ENCODE data around the gene MIS12.
A peak's percentile ranks its signal among the peaks of the same experiment; 100 is the strongest.

MIS12 gene, protein sequence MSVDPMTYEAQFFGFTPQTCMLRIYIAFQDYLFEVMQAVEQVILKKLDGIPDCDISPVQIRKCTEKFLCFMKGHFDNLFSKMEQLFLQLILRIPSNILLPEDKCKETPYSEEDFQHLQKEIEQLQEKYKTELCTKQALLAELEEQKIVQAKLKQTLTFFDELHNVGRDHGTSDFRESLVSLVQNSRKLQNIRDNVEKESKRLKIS

DNA sequence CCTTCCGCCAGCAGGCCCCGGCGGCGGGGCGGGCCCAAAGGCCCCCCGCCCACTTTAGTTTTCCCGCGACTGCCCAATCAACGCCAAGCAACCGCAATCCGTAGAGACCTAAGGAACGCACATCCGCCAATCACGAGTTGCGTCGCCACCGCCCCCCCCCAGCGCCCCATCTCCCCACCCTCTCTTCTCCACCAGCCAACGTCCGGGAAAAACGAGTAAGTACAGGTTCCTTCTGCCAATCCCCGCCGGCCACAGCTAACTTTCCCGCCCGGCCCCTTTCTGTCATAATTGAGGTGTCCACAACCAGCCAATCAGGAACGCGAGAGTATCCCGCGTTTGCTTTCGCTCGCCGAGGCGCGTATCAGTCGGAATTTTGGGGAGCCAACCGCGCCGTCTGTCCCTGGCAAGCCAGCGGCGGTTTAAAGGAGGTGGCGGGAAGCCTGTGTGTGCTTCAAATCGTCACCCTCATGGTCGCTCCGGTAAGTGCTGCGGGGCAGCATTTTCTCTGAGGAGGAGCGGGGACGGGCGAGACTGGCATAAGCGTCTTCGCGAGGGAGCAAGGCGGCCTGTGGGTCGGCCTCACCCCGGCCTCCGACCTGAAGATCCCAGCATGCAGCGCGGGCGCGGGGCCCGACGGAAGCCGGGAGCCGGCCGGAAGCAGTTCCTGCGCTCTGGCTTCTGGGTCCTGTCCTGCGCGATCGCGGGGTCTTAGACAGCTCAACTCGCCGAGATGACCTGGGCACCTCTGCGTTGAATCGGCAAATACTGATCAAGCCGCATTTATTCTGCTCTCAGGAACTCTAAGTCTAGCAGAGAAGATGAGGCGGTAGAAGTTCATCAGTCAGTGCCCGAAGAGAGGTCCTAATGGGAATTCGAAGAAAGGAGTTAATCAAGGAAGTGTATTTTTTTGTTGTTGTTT lies at the start of gene MIS12:
Gene MIS12 (plus strand): TSS at position 361 of the 919 bp plus-strand sequence. CDS start 2,297 bp downstream, outside the sequence.
- DNase-seq: peak; percentile 99

DNA sequence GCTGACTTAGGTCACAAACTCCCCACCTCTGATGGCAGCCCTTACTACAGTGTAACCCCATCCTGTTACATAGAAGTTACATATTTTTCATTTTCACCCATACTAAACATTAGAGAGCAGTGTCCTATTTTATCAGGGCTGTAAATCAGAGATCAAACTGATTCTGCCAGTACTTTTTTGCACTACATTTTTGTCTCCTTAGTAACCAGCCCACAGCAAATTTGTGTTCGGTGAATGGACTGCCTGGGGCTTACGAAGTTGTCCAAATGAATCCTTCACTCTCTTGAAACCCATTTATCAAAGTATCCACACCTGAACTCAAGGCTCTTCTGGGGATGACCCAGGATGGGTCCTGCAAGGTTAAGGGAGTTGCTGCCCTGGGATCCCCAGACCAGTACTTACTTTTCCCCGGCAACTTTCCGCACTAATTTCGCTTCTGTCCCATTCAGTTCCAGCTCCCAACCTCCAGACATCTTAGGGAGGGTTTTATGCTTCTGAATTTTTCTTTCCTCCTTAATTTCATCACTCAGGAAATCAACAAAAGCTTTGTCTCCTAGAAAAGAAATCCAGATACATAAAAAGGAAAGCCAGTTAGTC lies 48.5 kb upstream of the MIS12 start:
- DNase-seq: no peak

DNA sequence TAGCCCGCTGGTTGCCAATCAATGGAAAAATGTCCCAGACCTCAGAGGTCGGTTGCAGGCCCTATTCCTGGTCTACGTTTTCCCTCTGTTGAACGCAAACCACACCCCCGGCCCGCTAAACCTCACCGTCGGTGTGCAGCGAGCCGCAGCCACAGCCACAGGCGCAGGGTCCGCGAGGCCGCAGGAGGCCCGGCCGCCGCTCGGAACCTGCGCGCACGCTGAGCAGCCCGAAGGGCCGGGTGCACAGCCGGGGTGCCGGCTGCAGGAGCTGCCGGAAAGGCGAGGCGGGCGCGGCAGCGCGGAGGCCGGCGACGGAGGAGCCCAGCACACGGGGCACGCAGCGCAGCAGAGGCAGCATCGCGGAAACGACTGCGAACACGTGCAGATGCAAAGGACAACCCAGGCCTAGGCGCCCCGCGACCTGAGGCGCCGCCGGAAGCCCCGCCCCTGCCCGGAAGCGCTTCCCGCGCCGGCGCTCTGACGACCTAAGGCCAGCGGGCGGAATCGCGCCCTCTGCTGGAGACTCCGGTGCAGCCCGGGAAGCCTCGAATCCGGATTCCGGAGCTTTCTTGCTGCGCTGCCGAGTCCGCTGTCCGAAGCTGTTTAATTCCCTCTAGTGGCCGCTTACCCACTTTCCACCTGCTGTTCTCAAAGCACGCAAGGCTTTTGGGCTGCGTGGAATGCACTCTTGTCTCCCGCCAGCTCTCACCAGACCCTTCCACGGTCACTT lies 47.5 kb upstream of the MIS12 start, which contains the start of gene C1QBP:
Gene C1QBP (minus strand): TSS at position 440 of the 730 bp plus-strand sequence. CDS start 82 bp downstream, at position 358.
- DNase-seq: peak; percentile 82

DNA sequence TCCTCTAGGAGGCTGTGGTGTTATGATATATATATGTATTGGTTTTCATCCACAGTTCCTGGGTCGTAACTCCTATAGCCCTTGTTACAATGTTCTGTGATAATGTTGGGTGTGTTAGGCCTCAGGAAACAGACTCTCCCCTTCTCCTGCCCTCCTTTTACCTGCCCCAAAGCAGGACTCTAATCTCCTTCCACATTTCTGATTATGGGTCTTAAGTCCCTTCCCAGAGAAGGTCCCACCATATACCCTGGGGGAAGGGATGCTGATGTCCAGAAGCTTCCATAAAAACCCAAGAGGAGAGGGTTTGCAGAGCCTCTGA lies 47.0 kb upstream of the MIS12 start:
- DNase-seq: no peak

DNA sequence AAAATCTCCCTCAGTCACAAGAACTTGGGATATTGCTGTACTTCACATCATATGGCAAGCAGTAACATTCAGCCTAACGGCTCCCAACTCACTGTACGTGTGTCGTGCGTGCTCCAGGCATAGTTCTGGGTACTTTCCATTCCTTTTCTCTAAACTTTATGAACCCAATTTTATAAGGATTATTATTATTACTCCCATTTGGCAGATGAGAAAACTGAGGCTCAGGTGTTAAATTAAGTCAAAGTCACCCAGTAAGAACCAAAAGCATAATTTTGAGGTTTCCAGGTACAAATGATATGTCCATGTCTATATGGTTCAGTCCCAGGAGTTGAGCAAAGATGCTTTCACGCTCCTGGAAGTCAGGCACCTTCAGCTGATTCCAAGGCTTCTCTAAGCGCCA lies 42.6 kb upstream of the MIS12 start:
- no peak for DNase-seq

DNA sequence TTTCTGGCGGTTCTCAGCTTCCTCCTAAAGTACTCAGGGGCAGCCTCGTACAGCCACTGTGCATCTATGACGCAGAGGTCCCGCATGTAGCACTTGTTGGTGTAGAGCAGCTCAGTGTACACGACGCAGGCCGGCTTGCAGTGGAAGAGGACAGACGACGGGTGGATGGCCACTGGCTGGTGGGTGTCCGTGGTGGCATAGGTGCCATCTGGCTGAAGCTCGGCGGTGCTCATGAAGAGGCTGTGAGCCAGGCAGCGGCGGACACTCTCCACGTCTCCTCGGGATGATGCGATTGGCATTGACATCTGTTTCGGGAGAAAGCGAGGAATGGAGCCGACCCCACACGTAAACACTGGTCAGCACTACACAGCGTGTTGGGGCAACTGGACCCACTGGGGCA lies 42.2 kb upstream of the MIS12 start:
- DNase-seq: no peak

DNA sequence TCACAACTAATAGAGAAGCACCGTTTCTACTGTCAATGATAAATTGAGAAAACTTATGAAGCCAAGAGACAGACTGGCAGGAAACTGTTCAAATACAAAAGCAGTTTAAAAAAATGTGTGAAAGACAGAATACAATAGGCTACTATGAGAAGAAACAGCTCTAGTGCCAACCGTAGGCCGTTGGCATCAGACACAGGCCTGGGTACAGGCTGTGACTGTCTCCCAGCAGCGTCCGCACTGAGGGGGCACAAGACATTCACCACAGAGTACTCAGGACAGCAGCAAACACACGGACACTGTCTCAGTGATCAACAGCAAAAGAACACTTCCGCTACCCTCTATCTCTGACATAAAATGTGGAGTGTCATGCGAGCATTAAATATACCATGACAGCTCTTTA lies 39.6 kb upstream of the MIS12 start:
- no peak for DNase-seq

DNA sequence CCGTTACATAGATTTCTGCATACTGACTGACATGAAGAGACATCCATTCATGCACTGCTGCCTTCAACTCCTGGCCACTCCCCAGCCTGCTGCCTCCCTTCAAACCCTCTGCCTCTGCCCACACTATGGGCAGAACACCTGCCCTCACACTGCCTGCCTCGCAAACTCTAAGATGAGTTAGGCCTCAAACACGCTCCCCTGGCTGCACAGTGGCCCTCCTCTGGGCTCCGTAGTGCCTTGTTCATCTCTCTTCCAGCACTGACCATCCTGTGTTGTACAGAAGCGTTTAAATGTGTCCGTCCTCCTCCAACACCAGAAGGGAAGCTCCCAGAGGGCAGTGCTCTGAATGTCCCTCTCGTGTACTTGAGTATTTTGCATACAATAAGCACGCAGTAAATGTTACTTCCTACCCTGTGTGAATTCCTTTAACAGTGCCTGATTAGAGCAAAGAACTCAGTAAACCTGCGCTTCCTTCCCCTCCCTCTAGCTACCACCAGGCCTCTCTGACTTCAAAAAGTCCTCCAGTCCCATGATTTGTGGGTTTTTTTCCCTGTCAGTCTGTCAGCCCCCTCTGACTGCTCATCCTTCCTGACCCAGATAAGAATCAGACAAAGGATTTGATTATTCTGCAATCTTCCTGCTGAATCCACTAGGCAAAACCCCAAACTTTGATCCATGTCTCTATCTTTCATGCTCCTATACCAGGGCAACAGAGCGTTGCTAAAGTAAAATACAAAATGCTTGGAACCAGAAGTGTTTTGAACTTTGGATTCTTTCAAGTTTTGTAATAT lies 21.5 kb upstream of the MIS12 start:
- DNase-seq: no peak

DNA sequence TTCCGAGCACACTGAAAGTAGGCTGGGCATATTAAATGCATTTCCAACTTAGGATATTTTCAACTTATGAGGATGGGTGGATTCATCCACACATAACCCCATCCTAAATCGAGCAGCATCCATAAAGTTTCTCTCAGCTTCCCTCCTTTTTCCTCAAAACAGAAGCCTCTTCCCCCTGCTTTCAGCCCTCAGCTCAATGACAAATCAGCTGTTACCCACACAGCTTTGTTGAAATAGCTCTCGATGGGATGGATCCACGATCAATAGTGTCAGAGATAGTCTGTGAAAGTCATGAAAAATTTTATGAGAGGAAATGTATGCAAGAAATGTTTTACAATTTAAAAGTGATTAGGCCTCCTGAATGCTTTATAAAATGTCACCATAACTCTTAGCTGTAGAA lies 20.1 kb upstream of the MIS12 start:
- no peak for DNase-seq

DNA sequence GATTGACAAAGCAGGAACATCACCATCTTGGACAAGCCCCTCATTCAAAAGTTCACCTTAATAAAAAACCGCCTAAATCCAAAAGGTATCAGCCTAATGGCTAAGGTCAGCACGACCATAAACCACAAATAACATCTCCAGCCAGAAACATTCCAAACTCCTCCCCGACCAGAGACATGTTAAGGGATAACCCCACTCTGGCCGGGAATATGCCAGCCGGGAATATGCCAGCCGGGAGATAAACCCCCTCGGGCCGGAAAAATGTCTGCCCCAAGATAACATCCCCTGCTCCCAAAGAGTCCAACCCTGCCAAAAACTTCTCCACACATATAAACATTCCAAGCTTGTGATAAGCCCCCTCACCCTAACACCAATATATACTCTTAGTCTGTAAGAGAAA lies 18.9 kb upstream of the MIS12 start:
- DNase-seq: no peak

DNA sequence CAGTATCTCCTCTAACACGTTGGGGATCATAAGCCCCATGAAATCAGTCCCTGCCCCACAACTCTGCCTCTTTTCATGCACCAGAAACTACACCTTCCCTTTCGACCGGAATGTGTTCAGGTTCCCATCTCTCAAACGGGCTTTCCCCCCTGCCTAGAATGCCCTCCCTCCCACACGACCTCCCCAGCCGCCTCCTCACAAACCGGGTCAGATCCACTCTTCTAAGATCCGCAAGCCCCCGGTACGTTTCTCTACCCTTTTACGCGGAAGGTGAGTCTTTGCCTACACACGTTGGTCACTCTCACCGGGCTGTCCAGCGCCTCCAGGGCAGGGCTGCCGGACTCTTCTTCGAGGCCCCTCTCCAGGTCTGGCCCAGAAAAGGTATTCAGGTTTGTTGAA lies 18.3 kb upstream of the MIS12 start:
- DNase-seq: no peak

DNA sequence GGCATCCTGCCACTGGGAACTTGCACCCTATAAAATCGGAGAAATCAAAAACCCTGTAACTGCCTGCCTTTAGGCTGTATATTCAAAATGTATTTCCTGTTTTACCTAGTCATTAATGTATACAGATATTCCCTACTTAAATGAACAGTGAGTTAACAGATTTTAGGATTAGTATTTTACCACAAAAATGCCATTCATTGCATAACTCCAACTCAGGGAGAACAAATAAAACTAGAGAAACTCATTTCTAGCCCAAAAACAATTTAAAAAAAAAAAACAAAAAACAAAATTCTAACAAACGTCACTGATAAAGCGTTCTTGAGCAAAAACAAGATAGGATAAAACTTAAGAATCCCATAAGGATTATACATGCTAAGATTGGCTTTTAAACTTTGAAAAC lies 13.9 kb upstream of the MIS12 start:
- DNase-seq: no peak

DNA sequence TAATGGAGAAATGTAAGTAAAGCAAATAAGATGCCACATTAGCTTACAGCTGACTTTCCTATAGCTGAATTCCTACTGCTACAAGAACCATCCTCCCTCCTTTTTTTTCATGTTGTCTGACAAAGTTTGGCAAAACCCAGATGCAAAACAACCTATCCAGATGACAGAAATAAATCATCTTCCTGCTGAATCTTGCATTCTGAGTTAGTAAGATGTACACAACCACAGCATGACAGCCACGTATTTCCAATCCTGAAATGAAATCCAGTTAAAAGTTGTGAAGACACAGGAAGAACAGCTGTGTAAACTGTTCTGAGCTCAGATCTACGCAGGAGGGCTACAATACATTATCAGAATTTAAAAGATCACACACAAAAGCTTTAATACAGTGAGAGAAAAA lies 12.5 kb upstream of the MIS12 start:
- no peak for DNase-seq

DNA sequence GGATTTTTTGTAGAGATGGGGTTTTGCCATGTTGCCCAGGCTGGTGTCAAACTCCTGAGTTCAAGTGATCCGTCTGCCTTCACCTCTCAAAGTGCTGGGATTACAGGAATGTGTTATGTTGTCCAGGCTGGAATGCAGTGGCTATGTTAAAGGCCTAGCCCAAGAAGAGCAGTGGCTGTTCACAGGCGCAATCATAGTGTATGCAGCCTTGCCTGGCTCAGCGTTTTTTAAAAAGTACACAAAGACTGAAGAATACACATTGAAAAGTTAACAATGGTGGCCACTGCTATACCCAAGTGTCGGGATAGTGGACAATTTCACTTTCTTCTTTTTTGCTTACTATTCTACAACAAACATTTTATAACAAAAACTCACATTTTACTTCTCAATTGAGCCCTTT lies 7.4 kb upstream of the MIS12 start:
- DNase-seq: no peak

DNA sequence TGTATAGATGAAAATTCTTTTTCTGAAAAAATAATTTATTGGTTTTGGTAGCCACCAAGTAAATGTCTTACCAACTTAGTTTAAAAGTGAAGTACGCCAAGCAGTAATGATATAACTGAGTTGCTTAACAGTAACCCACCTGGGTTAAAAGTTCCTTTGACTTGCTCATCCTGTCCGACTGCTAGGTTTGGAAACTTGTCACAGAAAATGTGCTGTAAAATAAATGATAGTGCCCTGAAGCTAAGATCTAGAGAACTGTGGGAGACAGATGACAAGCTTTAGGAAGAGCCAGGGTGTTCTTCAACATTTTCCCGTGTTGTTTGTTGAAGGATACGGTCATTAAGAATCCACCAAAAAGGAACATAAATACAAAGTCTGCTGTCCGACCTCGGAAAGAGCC lies 5.4 kb upstream of the MIS12 start:
- no peak for DNase-seq

DNA sequence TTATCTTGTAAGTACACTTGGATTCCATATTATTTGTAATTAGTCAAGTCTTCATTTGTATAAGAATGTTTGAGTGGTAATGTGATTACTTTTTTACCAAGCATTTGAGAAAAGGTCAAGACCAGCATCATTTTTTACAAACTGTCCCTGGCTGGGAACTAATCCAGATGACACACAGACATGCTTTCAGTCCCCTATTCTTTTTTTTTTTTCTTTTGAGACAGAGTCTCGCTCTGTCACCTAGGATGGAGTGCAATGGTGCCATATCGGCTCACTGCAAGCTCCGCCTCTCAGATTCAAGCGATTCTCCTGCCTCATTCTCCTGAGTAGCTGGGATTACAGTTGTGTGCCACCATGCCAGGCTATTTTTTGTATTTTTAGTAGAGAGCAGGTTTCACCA lies 4.9 kb upstream of the MIS12 start:
- no peak for DNase-seq

DNA sequence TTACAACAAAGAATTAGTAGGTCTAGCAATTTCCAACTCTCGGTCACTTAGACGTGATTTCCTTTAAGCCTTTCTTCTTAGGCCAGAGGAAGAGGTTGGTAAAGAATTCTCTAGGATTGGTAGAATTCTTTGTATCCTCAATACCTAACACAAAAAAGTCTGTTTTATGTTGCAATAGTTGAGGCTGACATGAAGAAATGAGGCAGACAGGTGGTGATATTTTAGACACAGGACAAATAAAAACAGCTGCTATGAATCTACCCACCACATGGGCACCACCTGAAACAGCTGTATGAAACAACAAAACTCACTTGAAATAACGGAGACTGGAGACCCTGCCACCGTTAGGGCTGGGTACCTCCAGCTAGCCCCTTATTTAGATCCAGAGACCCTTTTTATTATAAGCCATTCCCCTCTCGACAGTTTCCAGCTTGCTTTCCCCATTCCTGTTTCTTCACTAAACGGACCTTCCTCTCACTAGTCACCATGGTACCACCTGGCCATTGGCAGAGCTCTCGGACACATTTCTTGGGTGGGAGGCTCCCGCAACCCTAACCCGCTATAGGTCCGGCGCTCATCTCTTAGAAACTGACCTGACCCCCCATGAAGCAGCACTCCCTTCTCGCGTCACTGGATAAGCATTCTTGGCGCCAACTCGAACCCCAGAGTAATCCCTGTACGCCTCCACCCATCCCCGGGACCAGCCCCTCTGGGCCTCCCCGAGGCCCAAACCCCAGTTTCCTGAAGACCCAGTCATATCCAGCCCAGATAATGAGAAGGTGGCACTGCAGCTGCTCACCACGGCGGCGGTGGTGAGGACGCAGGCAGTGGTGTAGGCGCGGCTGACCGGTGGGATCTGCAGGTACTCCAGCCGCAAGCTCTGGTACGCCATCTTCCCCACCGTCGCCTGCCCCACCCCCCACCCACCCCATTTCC lies 828 bp upstream of the MIS12 start, which contains the start of gene DERL2:
Gene DERL2 (minus strand): TSS at position 909 of the 936 bp plus-strand sequence. CDS start 17 bp downstream, at position 892.
- no peak for DNase-seq

DNA sequence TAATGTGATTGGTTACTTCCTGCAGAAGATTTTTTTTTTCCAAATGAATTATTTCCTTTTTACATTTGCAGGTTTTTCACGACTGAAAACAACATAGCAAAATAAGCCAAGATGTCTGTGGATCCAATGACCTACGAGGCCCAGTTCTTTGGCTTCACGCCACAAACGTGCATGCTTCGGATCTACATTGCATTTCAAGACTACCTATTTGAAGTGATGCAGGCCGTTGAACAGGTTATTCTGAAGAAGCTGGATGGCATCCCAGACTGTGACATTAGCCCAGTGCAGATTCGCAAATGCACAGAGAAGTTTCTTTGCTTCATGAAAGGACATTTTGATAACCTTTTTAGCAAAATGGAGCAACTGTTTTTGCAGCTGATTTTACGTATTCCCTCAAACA lies 2.4 kb downstream of the MIS12 start:
- no peak for DNase-seq

DNA sequence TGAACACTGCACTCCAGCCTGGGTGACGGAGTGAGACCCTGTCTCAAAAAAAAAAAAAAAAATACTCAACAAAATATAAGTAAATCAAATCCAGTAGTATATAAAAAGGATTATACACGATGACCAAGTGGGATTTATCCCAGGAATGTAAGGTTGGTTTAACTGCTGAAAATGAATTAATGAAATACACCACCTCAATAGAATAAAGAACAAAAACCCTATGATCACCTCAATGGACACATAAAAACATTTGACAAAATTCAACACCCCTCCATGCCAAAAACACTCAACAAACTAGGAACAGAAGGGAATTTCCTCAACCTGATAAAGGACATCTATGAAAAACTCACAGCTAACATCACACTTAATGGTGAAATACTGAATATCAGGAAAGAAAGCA lies 6.6 kb downstream of the MIS12 start:
- no peak for DNase-seq

DNA sequence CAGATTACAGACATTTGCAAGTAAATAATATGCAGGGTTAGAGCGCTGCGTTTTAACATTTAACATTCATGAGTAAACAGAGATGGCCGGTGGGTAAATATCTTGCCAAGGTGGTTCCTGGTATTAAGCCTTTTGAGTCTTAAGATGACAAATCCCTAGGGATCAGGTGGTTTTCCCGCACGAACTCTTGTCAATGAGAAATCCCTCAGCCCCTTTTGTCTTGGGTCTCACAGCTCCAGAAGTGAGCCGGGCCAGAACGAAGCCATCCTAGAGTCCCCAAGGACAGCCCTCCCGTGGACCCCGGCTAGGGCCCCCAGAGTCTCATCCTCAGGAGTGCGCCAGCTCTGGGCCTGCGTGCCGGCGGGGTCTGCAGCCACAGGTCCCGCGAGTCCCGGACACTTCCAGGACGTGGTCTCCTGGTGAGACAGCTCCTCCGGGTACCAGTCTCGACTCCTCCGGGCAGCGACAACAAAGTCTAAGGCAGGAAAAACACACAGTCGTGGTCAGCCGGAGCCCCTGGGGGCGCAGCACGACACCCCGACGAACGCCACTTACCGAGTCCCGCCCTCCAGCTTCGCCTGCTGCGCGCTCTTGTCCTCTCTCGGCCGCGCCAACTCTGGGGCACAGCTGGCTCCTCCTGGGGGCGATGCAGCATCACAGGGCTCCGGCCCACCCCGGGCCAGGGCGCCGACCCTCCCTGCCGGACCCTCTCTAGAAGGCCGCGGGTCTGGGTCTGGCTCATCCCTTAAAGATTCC lies 13.3 kb downstream of the MIS12 start:
- DNase-seq: no peak

DNA sequence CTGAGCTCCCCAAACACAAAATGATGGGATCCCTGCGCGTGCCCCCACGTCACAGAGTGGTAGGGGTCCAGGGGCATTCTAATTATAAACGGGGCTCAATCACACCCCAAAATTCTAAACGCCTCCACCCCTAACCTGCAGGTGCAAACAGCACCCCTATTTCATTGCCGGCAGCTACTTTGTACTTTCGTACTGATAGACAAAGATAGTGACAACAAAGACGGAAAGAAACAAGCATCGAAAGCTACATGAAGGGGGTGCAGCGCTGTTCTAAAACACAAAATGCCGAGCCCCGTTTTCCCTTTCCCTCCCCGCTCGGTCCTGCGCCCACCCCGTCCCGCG lies 13.9 kb downstream of the MIS12 start:
- no peak for DNase-seq
